Calu3 (cell line): ENCODE results near the gene USP32. TPM values are rescaled to one million over a fixed set of nuclear protein-coding genes. Genes with fewer than 3 reads are reported as not detected.
"Not testable (repeated sequence)": the region's sequence is repeated elsewhere in the genome, so short reads cannot be mapped to it uniquely, and the experiment has no call there.

Source experiments
- BruUV-seq: library from RNA; stranded (reverse); fragments of 400-500 nt; replicated peaks from 2 replicates; lab custom pipeline; 2021; lab: Mats Ljungman, UMichigan
- CTCF ChIA-PET: fragments of 300-600 bp; sonication (Branson Sonifier 250); formaldehyde crosslinking; loops from one replicate; lab custom pipeline; 2022; ENCODE audit warnings: antibody characterized with exemption; lab: Charles Lee
- DNase-seq: peaks from one replicate; pipeline ENCODE4 v3.0.0; 2022
- H3K27ac Mint-ChIP-seq: one replicate; pipeline ENCODE4 v1.8.0; 2022; ENCODE audit warnings: mixed read lengths; ENCODE audit not compliant: unreplicated experiment
- H3K27me3 Mint-ChIP-seq: one replicate; pipeline ENCODE4 v1.8.0; 2022; ENCODE audit warnings: mixed read lengths; ENCODE audit not compliant: unreplicated experiment
- H3K36me3 Mint-ChIP-seq: one replicate; pipeline ENCODE4 v1.8.0; 2022; ENCODE audit warnings: mild to moderate bottlenecking, moderate library complexity, mixed read lengths; ENCODE audit not compliant: insufficient read depth, unreplicated experiment
- H3K4me1 Mint-ChIP-seq: one replicate; pipeline ENCODE4 v1.8.0; 2022; ENCODE audit warnings: mild to moderate bottlenecking, low read depth, mixed read lengths; ENCODE audit not compliant: unreplicated experiment
- H3K4me3 Mint-ChIP-seq: one replicate; pipeline ENCODE4 v1.8.0; 2022; ENCODE audit warnings: mild to moderate bottlenecking, low read depth, moderate library complexity, mixed read lengths; ENCODE audit not compliant: unreplicated experiment
- H3K9me3 Mint-ChIP-seq: one replicate; pipeline ENCODE4 v1.8.0; 2022; ENCODE audit warnings: low read depth, mixed read lengths; ENCODE audit not compliant: unreplicated experiment
- CTCF ChIP-seq: fragments of 200-600 bp; IDR thresholded peaks from one replicate; pipeline ENCODE4 v1.8.0; 2022; ENCODE audit warnings: antibody characterized with exemption; ENCODE audit not compliant: unreplicated experiment
- intact Hi-C: fragments of 100-400 bp; cut with micrococcal nuclease; formaldehyde crosslinking; loops from one replicate; pipeline ENCODE4 v1.10.0; 2022; ENCODE audit not compliant: unreplicated experiment
- total RNA-seq: library from RNA; stranded (reverse); gene quantifications from 2 replicates; pipeline ENCODE4 v1.2.3, GENCODE V29; 2022

USP32 gene
- total RNA-seq, 1 experiment from 2014 or later, result 29.6 TPM

- H3K9me3 Mint-ChIP-seq, result no peaks in the 10 kb centered on the region
- TF ChIP-seq CTCF, result no peak
- H3K4me1 Mint-ChIP-seq, result no peaks in the 10 kb centered on the region
- intact Hi-C loops, result loop anchor here (2.0 kb wide), 1 partner anchor 205 kb away; no protein-coding TSS in a partner anchor
- DNase-seq, result no peak
- CTCF ChIA-PET, result interaction anchor here (0.6 to 1.7 kb wide), 7 partner anchors 40 to 362 kb away, joined by 3 to 8 read pairs (median 5); partner anchors contain the start of gene USP32
- H3K27me3 Mint-ChIP-seq, result no peaks in the 10 kb centered on the region
- H3K27ac Mint-ChIP-seq, result no peak overlapping the region
- no peak overlapping the region for H3K4me3 Mint-ChIP-seq
- peaks cover 10% of the 10 kb centered on the region for H3K36me3 Mint-ChIP-seq
- no TSS peak for BruUV-seq
Observed at GRCh38 chr17:60231691-60232090, 160.2 kb downstream of the USP32 start.

GRCh38 chr17:60231234-60231633, 160.7 kb downstream of the USP32 start:
- CTCF ChIA-PET, result interaction anchor here (0.6 to 1.7 kb wide), 8 partner anchors 40 to 363 kb away, joined by 3 to 8 read pairs (median 4); partner anchors contain the start of gene USP32
- Mint-ChIP-seq H3K4me3 (no peak overlapping the region), H3K9me3 (no peaks in the 10 kb centered on the region), H3K27me3 (no peaks in the 10 kb centered on the region), H3K27ac (no peak overlapping the region), H3K4me1 (no peaks in the 10 kb centered on the region), H3K36me3 (peaks cover 10% of the 10 kb centered on the region)
- BruUV-seq, result no TSS peak
- no peak for DNase-seq
- intact Hi-C loops, result loop anchor here (2.0 kb wide), 1 partner anchor 206 kb away; no protein-coding TSS in a partner anchor
- TF ChIP-seq CTCF, result no peak

GRCh38 chr17:60230358-60230757, 161.6 kb downstream of the USP32 start:
- Mint-ChIP-seq H3K4me1 (no peaks in the 10 kb centered on the region), H3K27ac (no peak overlapping the region), H3K36me3 (peaks cover 10% of the 10 kb centered on the region), H3K27me3 (no peaks in the 10 kb centered on the region), H3K9me3 (no peaks in the 10 kb centered on the region), H3K4me3 (no peak overlapping the region)
- DNase-seq, result no peak
- intact Hi-C loops, result loop anchor here (2.0 kb wide), 1 partner anchor 206 kb away; no protein-coding TSS in a partner anchor
- BruUV-seq, result no TSS peak
- no peak for TF ChIP-seq CTCF
- CTCF ChIA-PET, result interaction anchor here (0.8 to 1.6 kb wide), 3 partner anchors 88 to 112 kb away, joined by 3 to 8 read pairs (median 7); no protein-coding TSS in a partner anchor

GRCh38 chr17:60229188-60229802, 162.6 kb downstream of the USP32 start:
- peaks cover 4% of the 10 kb centered on the region for H3K36me3 Mint-ChIP-seq
- no TSS peak for BruUV-seq
- no peaks in the 10 kb centered on the region for H3K9me3 Mint-ChIP-seq
- no peak for DNase-seq
- H3K27ac Mint-ChIP-seq, result no peak overlapping the region
- CTCF ChIA-PET, result interaction anchor here (0.6 kb wide), 1 partner anchor 276 kb away, joined by 3 read pairs; no protein-coding TSS in a partner anchor
- H3K4me1 Mint-ChIP-seq, result no peaks in the 10 kb centered on the region
- no peak for TF ChIP-seq CTCF
- intact Hi-C loops, result loop anchor here (1.0 kb wide), 1 partner anchor 86 kb away; no protein-coding TSS in a partner anchor
- H3K4me3 Mint-ChIP-seq, result no peak overlapping the region
- no peaks in the 10 kb centered on the region for H3K27me3 Mint-ChIP-seq

- H3K27ac Mint-ChIP-seq, H3K4me3 Mint-ChIP-seq, H3K27me3 Mint-ChIP-seq, BruUV-seq, intact Hi-C loops, H3K36me3 Mint-ChIP-seq, H3K4me1 Mint-ChIP-seq, H3K9me3 Mint-ChIP-seq, DNase-seq: not testable (repeated sequence)
- CTCF ChIA-PET, result interaction anchor here (0.7 kb wide), 1 partner anchor 1665 kb away, joined by 3 read pairs; no protein-coding TSS in a partner anchor
Observed at GRCh38 chr17:60227276-60227675, 164.7 kb downstream of the USP32 start.
